H1 (cell line): Measurements from ENCODE around the gene NR1I3.

Source experiments
- CREB1 ChIP-seq: IDR thresholded peaks from 2 replicates; pipeline ENCODE4 v1.6.1; 2012; ENCODE audit warnings: inconsistent platforms
- POLR2A ChIP-seq, 2 experiments: IDR thresholded peaks; 1 replicate in 1 of 2; 2 replicates in 1 of 2; pipeline ENCODE4 v1.6.1; 2011; ENCODE audit warnings: low read depth in 2 of 2, low read length in 2 of 2, mild to moderate bottlenecking in 2 of 2; ENCODE audit errors: control extremely low read depth in 1 of 2

- TF ChIP-seq CREB1, result no peak
- TF ChIP-seq POLR2A (IDR thresholded peaks at IDR 0.05; ENCODE audit: control extremely low read depth in 1 of 2, low read depth in 2 of 2, low read length in 2 of 2), result no peak
Observed at GRCh38 chr1:161196111-161196510, 41.9 kb downstream of the NR1I3 start.
